GM18867 (cell line): ENCODE data around the gene CDH13.

Source experiments
- ATAC-seq: cut with Tn5 transposase; IDR thresholded peaks from one replicate; pipeline ENCODE4 v1.9.1; 2021; ENCODE audit warnings: mild to moderate bottlenecking, moderate library complexity; ENCODE audit not compliant: unreplicated experiment

CDH13 gene

DNA sequence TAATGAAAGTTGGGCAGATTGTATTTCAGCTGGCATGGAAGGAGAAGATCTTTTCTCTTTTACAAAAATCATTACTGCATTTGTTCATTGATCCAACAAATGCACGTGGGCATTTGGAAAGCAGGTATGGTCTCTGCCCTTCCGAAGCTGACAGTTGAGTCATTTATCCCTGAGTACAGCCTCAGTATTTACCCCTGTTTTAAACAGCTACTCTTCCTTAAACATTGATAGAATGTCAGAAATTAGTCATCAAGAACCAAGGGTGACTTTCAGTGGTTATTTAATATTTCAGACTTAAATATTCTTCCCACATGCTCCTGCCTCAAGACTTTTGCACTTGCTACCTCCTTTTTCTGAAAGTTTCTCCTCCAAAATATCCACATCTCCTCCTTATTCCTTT lies 954.3 kb downstream of the CDH13 start:
- ATAC-seq = no peak

DNA sequence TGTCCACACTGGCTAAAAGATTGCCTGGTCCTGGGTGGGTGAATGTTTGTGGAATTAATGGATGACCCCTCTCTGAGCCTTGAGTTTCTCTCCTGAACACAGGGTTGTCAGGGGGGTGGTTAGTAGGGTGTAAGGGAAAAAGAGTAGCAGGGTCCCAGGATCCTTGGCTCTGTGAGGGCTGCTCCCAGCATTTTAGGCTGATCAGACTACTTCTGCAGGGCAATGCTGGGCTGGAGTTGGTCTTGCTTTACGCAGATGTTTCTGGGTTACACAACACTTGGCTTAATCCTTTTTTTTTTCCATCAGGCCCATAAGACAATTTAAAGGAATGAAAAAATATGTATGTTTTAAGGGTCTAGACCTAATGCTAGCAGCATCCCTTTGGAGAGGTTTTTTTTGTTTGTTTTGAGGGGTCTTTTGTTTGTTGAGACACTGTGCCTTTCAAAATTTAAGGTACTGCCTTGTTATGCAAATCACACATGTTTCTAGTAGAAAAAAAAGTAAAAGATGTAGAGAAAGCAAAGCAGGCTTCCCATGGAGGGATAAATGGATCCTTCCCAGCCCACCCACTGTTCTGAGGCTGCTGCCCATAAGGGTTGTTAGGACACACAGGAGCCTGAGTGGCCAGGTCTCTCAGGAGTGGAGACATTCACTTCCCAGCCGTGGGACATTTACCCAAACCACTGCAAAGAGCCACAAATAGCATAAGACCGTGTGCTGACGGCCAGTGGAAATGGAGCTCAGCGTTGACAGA lies 955.4 kb downstream of the CDH13 start:
- ATAC-seq = no peak

GRCh38 chr16:83586036-83586435 lies 959.3 kb downstream of the CDH13 start:
- ATAC-seq = no peak

DNA sequence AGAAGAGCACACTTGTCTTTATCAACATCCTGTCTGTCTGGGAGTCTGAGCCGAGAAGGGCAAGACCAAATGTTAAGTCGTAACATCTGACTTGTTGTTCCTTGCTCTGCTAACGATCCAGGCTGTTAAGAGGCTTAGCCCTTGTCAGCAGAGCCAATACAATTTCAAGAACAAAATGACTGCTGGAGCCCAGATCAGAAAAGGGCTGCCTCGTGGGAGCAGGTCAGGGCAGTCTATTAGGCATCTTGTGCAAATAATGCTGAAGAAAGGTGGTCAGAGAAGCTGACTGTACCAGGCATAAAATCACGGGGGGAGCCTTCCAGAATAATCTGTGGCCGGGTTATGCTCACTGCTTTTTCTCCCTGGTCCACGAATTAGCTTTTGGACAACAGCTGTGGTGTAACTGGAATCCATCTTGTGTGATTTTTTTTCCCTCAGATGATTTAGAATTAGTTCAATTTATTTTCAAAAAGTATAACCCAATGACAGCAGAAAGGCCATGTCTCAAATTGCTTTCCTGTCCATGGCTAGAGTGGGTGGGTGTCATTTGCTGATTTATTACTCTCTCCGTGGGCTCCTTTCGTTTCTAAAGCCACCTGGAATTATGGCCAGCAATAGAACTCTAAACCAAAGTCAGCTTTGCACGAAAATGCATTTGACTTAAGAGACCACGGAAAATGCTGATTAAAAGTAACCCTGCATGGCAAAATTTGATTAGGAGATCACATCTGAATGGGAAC lies 959.9 kb downstream of the CDH13 start:
- ATAC-seq = no peak

DNA sequence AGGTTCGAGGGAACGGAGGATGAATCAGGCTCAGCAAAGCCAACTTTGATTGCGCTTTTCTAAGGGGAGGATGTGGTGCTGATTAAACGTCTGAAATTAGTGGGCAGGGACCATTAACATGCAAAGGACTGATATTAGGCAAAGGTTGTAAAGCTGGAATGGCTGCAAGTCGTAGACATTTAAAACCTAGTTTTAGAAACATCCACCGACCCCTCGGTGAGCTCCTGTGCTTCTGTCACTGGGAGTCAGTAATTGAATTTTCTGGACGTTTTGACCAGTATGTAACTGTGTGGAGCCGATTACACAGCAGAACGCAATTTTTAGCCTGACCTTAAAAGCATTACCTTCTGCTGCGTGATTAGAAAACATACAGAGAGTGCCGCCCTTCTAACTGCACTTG lies 960.4 kb downstream of the CDH13 start:
- no peak for ATAC-seq

- ATAC-seq = no peak
Measured at GRCh38 chr16:83588070-83588469, 961.3 kb downstream of the CDH13 start.

- no peak for ATAC-seq
Measured at GRCh38 chr16:83589576-83589975, 962.8 kb downstream of the CDH13 start.

DNA sequence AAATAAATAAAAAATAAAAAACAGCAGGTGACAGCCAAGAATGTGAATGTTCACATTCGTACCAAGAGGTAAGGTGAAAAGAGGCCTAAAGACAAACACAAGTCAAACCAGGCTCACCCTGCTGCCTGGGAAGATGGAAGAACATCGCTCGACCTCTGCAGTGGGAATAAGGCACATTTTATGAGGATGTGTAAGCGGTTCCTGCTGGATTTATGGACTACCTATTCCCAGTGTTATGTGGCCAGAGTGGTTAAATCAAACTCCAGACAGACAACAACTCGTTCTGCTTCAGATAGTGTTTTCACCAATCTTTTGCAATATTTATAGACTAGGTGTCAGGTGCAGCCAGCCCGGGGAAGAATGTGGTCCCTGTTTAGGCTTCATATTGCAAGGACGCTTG lies 966.0 kb downstream of the CDH13 start:
- ATAC-seq = no peak

DNA sequence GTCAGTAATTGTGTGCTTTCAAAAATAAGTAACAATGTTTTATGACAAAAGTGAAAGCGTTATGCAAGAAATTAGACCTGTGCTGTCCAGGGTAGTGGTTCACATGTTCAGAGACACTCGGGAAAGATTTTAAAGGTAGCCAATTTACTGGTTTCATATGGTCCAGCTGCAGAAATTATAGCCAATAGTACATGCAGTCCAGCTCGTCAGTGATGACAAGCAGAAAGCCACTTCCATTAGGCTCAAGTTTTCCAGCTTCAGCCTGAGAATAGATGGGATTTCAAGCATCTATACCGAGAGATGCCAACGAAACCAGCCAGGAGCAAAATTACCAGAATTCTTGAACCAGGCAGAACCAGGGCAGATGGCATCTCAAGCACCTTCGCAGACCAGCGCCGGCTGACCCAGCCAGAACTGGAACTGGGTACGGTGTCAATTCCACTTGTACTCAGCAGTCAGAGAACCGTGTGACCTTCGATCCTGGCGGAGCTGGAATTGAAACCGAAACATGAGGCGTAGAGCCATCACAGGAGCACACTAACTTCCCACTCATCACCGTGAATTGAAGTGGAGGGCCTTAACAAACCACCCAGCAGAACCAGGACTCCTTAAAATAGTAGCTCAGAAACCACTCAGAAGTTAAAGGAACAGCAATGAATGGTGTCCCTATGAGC lies 973.2 kb downstream of the CDH13 start:
- no peak for ATAC-seq

GRCh38 chr16:83602761-83603722 lies 976.3 kb downstream of the CDH13 start:
- ATAC-seq = no peak

- ATAC-seq = no peak
Measured at GRCh38 chr16:83603723-83604570, 977.2 kb downstream of the CDH13 start.

DNA sequence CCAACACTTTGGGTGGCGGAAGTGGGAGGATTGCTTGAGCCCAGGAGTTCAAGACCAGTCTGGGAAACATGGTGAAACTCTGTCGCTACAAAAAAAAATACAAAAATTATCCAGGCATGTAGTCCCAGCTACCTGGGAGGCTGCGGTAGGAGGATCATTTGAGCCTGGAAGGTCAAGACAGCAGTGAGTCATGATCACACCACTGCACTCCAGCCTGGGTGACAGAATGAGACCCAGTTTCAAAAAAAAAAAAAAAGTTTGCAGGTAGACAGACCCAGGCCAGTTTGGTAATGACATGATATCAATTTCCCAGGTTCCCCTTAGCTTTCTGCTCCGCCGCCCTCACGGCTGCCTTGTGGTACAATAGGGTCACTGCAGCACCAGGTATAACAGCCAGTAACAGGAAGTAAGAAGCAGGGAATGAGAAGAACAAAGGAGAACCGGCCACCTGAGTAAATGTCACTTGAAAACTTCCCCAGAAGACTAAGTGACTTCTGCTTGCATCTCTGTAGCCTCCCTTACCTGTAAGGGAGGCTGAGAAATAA lies 979.8 kb downstream of the CDH13 start:
- no peak for ATAC-seq

GRCh38 chr16:83609178-83609577 lies 982.4 kb downstream of the CDH13 start:
- ATAC-seq = no peak

- no peak for ATAC-seq
Measured at GRCh38 chr16:83615141-83615952, 988.6 kb downstream of the CDH13 start.

DNA sequence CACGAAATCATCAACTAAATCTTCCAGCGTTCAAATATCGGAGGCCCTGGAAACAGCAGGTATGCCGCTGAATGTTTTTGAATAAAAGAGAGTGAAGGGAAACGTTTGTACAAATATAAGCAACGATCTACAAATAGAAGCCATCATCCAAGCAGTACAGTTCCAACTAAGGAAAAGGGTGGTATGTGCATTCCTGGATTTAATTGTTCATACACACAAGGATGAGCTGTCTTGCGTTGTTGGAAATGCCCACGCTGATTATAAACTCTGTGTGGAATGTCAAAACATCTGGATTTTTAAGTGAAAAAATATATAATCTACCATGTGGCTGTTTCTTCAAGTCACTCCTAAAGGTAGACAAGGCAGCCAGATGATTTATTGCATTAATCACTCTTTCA lies 989.2 kb downstream of the CDH13 start:
- no peak for ATAC-seq

GRCh38 chr16:83619381-83620150 lies 992.8 kb downstream of the CDH13 start:
- no peak for ATAC-seq

- no peak for ATAC-seq
Measured at GRCh38 chr16:83622010-83622409, 995.2 kb downstream of the CDH13 start.
